HG03025 (cell line): Measurements from ENCODE around the gene UCK2.

Source experiments
- ATAC-seq: cut with Tn5 transposase; IDR thresholded peaks from one replicate; pipeline ENCODE4 v1.9.1; 2021; ENCODE audit warnings: mild to moderate bottlenecking, moderate library complexity; ENCODE audit not compliant: unreplicated experiment, low FRiP score

Gene UCK2

DNA sequence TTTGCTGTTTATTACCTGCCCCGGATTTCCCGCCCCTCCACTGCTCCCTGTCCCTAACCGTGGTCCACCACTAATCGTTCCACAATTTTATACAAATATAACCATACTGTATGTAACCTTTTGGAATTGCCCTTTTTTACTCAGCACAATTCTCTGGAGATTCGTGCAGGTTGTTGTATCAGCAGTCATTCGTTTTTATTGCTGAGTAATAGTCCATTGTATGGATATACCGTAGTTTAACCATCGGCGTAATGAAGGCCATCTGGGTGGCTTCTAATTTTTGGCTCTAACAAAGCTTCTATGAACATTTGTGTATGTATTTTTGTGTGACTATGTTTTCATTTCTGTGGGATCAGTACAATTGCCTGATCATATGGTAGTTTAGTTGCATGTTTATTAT is 50.0 kb downstream of the UCK2 start:
- ATAC-seq: no peak

DNA sequence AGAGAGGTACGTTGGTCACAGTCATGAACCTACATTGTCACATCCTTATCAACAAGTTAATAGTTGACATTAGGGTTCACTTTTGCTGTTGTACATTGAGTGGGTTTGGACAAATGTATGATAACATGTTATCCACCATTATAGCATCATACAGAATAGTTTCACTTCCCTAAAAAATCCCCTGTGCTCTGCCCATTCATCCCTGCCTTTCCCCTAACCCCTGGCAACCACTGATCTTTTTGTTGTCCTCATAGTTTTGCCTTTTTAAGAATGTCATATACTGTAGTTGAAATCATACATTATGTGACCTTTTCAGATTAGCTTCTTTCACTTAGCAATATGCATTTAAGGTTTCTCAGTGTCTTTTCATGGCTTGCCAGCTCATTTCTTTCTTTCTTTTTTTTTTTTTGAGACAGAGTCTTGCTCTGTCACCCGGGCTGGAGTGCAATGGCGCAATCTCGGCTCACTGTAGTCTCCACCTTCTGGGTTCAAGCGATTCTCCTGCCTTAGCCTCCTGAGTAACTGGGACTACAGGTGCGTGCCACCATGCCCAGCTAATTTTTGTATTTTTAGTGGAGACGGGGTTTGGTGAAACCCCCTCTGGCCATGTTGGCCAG is 50.6 kb downstream of the UCK2 start:
- peak; percentile 36 for ATAC-seq

DNA sequence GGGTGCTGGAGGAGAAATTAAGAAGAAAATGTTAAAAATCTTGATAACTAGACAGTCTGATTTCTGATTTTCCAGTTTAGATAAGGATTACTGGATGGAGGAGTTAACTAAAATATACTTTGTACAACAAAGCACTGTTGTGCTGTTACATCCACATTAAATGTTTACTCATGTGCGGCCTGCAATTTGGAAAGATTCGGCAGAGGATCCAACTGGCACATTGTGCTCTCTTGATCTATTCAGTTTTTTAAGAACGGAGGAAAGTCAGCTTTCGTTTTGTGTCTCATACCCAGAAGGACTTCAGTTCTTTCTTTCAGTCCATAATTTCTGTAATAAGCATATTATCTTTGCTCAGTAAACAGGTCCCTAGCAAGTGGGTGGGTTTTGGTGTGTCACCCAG is 52.5 kb downstream of the UCK2 start:
- no peak for ATAC-seq

DNA sequence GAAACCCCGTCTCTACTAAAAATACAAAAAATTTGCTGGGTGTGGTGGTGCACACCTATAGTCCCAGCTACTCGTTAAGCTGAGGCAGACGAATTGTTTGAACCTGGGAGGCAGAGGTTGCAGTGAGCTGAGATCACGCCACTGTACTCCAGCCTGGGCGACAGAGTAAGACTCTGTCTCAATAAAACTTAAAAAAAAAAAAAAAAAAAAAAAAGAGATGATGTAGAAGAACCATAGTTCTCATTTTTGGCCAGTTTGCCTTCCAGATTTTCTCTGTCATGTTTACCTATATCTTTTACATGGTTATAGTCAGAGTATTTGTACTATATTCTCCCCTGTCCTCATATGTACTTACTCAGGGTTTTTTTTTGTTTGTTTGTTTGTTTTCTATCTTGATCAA is 53.6 kb downstream of the UCK2 start:
- ATAC-seq: no peak

DNA sequence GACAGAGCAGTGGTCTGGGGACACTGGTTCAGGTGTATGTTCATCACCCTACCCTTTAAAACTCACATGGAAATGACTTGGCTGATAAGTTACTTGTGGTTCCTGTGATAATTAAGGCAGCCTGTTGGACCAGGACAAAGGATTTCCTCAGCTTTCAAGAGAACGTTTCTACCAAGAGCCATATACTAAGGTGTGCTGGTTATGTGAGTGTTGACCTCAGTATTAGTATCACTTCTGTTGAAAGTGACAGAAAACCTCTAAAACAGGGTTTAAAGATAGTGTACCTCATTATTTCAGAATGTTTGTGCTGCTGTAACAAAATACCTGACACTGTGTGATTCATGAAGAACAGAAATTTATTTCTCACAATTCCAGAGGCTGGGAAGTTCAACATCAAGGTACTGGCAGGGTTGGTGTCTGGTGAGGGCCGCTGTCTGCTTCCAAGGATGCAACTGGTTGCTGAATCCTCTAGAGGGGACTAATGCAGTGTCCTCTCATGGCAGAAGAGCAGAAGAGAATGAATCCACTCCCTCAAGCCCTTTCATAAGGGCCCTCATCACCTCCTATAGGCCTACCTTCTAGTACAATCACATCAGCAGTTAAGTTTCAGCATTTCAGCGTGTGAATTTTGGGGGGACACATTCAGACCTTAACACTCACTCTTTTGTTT is 54.9 kb downstream of the UCK2 start:
- peak; percentile 49 for ATAC-seq

DNA sequence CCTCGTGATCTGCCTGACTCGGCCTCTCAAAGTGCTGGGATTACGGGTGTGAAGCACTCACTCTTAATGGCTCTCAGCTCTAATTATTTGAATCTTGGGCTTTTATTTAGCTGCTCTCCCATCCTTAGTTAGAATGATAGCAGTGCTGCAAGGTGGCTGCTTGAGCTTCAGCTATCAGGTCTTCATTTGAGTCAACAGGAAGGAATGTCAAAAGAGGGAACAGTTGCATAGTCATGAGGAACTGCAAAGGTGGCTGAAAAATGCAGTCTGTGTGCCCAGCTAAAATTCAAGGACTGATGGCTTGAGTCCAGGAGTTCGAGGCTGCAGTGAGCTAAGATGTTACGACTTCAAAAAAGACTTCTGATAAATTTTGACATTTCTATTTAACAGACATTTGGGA is 55.6 kb downstream of the UCK2 start:
- ATAC-seq: no peak

DNA sequence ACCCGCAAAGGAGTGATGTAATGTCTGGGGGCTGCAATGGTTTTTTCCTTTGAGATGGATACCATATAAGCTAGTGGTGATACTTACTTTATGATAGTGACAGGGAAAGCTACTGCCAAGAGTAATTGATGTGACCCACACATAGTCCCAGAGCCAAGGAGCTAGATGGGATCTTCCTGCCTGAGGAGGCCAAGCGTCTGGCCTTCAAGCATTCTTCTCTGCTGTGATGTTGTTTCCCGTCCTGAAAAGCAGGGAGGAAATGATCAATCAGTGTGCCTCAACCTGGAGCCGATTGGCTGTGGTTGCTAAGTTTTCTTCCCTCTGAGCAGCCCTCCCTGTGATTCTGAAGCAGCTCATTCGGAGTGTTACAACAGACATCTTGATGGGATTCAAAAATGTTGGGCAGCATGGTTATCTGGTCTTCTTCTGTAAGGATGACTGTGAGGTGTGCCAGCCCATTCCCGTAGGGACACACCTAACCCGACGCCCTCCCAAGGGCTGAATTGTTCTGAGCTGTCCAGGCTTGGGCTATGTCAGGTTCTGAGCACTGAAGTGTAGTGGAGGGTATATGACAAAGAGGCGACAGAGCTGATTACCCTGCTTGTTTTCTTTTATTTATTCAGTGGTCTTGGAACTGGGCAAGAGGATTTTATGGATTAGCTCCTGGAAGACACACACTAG is 56.7 kb downstream of the UCK2 start:
- ATAC-seq: no peak

DNA sequence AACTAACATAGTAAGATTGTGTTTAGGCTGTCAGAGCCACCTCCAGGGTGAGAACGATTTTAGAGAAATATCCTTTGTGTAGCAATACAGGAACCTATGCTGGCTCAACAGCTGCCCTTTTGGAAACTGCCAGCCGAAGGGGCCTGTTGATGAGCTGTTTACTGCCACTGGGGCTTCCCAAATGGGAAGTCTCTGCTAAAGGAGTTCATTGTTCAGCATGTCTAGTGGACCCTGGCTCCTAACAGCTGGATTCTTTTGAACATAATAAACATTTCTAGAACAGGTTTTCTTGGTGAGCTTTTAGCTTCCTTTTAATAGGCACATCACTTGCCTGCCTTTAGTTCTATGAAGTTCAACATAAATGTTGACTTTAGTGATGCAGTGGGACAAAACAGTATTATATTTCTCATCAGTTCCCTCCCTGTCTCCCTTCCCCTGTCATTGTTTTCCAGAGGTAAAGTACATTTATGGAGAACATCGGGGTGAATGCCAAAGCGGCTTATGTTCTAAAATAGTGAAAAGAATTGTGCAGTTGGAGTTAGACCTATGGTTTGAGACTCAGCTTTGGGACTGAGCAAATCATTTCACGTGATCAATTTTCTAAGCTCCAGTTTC is 57.4 kb downstream of the UCK2 start:
- no peak for ATAC-seq

DNA sequence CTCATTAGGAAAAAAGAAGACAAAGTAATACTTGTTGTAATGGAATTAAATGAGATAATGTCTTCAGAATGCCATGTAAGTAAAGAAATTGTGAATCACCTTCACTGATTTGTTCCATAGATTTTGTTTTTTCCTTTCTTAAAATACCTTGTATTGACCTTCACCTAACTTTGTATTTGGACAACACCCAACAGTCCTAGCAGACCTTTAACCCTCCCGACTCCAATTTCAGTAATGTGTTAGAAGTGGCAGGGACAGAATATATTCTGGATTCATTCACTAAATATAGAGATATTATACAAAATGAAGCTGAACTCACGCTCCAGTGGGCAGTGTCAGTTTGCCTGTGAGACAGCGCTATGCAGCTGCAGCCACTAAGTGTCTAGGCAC is 57.9 kb downstream of the UCK2 start:
- ATAC-seq: no peak

DNA sequence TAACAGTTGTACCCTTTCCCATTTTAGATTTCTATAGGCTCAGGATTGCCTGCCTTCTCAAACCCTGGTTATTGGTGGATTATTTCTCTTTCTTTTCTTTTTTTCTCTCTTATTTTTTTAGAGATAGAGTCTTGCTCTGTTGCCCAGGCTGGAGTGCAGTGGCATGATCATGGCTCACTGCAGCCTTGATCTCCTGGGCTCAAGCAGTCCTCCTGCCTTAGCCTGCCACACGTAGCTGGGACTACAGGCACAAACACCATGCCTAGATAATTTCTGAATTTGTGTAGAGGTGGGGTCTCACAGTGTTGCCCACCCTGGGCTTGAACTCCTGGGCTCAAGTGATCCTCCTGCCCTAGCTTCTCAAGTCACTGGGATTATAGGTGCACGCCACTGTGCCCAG is 58.8 kb downstream of the UCK2 start:
- ATAC-seq: no peak

DNA sequence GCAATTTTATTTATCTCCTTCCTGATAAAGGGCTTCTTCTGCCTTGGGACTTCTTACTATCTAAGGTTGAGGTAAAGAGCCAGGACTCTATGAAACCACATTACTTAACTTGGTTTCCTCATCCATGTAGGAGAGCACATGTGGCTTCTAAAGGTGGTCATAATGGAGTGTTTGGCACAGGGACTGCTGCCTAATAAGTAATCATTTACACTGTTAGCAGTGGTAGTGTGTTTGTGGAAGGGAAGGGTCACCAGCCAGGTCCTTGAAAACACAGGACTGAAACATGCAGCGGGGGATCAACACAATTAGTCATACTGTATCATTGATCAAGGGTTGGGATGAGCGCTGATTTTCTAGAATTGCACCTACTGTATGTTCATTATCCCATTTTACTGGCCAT is 59.6 kb downstream of the UCK2 start:
- no peak for ATAC-seq

DNA sequence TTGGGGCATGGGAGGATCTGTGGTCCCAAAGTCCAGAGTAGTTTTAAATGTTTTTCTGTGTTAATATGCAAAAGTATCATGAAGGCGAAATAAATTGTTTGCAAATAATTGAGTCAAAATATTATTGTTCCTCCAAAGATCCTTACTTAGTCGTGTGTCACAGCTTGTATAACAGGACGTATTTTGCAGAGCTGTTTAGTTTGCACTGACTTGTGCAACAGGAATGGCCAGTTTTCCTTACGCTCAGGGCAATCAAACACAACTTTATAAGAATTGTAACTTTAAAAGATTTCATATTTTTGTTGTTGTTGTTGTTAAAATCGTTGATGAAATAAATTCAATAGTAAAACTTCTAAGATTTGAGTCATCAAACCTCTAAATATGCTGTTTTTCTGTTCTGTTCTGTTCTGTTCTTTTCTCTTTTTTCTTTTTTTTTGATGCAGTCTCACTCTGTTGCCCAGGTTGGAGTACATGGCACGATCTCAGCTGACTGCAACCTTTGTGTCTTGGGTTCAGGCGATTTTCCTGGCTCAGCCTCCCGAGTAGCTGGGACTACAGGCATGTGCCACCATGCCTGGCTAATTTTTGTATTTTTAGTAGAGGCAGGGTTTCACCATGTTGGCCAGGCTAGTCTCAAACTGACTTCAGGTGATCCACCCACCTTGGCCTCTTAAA is 60.6 kb downstream of the UCK2 start:
- no peak for ATAC-seq

DNA sequence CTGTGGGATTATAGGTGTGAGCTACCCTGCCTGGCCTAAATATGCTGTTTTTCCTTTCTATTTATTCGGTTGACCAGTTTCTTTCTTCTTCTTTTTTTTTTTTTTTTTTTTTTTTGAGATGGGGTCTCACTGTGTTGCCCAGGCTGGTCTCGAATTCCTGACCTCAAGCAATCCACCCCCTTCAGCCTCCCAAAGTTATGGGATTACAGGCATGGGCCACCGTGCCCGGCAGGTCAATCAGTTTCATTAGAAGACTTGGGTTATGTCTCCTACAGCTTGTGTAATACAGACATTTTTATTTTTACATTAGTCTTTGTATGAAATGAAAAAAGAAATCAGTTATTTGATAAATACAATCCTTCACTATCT is 61.1 kb downstream of the UCK2 start:
- ATAC-seq: no peak

DNA sequence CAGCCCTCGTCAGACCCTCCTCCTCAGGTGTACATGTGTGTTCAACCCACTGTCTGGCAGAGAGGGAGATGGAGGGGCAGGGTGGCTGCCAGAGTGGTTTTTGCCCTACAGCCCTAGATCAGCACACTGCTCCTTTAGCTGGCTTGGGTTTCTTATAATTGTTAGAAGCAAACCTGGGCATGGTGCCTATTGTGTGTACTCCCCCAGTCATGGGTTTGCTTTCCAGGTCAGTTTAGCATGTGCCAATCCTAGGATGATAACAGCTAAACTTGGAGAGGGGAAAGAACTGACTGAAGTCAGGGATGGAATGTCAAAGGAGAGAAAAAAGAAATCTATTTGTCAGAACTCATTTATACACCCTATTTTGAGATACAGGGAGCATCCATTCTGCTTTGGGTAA is 63.3 kb downstream of the UCK2 start:
- ATAC-seq: no peak

DNA sequence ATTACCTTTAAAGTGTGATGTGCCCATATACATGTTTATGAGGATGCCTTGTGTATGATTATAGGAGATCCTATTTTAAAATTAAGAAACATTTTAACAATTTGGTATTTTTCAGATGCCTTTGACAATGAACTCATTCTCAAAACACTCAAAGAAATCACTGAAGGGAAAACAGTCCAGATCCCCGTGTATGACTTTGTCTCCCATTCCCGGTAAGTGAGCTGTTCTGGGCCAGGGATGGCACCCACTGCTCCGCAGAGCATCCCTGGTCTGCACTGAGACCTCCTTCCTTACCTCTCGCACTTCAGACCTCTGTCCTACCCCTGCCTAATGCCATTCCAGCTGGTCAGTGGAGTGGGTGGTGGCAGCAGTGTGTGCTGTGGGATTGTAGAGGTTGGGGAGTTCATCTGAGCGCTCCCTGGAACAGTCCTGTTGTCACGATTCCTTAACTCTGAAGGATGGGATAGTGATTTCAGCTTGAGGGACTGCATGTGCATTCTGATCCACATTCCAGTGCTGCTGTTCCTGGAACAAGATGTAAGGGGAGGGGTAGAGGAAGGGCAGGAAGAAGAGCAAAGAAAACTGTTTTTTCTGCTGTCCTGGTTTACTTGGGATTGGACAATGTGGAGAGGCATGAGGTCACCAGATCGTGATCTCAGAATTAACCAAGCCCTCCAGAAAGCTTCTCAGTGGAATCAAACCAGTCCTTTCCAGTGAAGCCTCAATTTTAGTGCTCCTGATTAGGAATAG is 63.9 kb downstream of the UCK2 start:
- no peak for ATAC-seq

DNA sequence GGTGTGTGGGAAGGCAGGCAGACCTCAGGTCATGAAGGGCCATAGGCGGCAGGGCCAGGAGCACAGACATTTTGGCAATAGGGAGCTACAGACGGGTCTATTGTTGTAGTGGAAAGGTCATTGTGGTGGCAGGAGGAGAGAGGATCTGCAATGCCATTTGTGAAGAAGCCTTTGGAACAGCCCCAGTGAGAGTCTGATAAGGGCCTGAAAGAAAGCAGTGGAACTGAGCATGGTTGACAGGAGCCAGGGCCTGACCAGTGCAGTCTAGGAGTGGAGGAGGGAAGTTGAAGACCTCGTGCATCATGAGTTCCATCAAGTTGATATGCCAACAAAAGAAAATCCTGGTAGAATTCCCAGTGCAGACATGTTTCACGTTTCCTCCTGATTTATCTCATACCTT is 65.5 kb downstream of the UCK2 start:
- no peak for ATAC-seq

DNA sequence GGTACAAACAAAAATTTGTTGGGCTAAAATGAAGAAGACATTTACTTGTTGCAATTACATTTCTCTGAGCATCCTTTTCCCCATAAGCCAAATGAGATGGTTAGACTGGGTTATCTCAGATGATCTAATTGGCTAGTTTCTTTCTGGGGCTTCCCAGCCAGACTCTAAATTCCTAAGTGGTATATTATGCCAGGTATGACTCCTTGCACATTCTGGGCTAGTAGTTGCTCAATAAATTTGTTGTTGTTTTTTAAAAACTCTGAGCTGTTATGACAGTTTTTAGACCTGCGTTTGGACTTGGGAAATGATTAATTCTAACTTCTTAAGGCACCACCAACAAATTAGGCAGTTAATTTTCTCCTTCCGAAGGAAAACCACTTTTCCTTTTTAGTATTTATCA is 66.1 kb downstream of the UCK2 start:
- ATAC-seq: no peak

DNA sequence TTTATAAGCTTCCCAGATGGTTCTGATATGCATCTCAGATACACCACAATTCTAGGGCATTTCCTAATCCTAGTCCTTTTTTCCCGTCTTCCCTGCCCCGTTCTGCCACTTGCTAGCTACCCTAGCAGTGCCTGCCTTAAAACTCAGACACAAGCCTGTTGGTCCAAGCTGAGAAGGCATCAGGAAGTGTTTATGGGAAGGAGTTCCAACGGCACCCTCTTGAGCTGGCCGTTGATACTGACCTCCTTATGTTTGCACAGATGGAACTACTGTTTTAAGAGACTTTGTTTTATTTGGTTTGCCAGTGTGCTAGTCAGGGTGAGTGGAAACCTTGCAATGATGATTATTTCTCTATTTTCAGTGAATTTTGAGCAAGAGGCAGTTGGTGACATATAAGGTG is 67.2 kb downstream of the UCK2 start:
- no peak for ATAC-seq

DNA sequence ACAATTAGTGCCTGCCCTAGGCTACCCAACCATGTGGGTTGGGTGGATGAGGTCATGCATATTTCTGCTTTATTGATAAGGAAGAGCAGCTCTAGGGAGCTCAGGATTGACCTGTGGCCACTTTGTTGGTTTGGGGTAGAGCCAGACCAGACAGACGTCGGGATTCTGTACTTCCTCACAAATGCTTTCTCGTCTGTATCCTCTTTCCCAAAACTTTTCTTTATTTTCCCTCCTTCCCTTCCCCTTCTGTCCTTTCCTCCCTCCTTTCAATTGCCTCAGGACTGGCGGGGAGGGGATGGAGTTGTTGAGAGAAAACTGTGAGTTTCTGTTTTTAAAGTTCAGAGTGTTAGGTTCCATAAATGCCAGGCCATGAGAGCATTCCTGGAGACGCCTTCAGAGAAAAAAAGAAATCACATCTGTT is 68.0 kb downstream of the UCK2 start:
- ATAC-seq: no peak

DNA sequence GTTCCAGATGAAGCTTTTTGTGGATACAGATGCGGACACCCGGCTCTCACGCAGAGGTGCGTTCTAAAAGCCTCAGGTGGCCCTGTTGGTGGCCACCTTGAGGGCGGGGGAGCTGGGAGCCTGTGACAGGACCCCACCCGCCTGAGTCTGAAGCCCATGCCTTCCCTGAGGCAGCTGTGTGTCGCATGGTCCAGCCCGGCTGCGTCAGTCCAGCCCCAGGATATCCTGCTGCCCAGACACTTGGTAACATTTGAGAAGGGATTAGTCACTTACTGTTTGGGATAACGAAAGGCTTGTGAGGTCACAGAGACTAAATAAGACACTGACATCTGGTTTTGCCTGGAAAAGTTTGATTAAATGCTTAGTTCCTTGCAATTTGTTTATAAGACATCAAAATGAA is 68.9 kb downstream of the UCK2 start:
- ATAC-seq: no peak
